DMS79 (cell line): ENCODE results near the gene PLB1.

ENCODE experiments used
- DNase-seq: peaks from one replicate; lab custom pipeline; 2025; lab: John Stamatoyannopoulos, UW

Gene PLB1

DNA sequence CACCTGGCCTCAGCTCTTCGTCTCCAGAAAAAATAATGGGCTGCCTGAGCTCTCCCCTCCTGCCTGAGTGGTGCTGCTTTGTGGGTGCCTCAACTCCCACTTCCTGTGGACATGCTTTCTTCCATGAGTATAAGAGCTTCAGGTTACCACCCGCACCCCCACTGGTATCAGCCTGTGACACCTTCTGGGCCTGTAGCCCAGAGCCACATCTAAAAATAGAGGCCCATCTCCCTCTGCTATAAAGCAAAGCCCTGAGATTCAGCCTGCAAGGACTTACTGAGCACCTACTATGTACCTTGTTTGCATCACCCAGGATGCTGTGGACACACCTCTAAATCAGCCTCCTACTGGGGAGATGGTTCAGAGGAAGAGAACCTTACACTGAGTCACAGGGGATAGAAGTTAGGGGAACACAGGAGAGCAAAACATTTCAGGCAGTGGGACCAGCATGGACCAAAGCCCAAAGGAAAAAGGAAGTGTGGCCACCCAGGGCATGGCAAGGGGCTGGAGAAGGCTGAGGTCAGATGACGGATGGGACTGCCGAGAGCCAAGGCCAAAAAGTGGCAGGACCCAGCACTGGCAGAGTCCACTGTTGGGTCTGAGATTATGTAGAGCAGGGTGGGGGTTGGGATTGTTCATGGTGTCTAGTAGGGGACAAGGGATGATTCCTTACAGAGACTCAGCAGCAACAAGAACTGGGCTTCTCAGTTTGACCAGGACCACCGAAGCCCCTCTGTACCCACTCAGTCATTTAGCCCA lies 132.0 kb downstream of the PLB1 start:
- DNase-seq = no peak

GRCh38 chr2:28628506-28628905 lies 132.6 kb downstream of the PLB1 start:
- no peak for DNase-seq

DNA sequence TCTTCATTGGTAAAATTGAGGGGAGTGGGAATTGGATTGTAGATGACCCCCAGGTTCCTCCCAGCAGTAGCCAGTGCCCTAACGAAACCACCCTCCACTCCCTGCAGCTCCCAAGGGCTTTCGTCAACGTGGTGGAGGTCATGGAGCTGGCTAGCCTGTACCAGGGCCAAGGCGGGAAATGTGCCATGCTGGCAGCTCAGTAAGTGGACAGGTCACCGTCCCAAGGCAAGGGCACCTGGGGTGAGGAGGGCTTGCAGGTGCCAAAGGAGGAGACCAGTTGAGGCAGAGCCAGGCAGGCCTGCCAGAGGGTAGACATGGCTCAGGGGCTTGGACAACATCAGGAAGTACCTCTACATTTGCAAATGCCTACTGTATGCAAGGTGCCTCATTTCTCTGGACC lies 133.1 kb downstream of the PLB1 start:
- no peak for DNase-seq

DNA sequence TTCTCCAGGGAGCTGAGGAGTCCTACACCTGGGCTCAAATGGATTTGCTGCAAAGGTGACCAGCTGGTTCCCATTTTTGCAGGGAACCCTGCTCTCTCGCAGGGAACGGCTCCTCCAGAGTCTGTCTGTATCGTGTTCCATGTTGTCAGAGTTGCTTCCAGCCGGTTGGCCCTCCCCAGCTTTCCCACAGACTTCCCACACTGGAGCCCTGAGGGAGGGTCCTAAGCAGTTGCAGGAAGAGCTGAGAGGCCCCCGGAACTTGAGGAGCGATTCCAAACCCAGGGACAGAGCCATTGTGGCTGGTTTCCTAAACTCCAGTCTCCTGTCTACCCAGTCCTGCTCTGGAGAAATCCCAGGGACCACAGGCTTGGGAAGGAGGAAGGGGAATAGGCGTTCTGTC lies 134.1 kb downstream of the PLB1 start:
- DNase-seq = no peak

GRCh38 chr2:28630341-28630740 lies 134.5 kb downstream of the PLB1 start:
- no peak for DNase-seq

- no peak for DNase-seq
These were observed 135.8 kb downstream of the PLB1 start for GRCh38 chr2:28631514-28632206.

GRCh38 chr2:28632791-28633190 lies 136.9 kb downstream of the PLB1 start:
- DNase-seq = no peak

- DNase-seq = no peak
These were observed 137.3 kb downstream of the PLB1 start for GRCh38 chr2:28633204-28633603.

GRCh38 chr2:28633746-28634145 lies 137.9 kb downstream of the PLB1 start:
- no peak for DNase-seq

DNA sequence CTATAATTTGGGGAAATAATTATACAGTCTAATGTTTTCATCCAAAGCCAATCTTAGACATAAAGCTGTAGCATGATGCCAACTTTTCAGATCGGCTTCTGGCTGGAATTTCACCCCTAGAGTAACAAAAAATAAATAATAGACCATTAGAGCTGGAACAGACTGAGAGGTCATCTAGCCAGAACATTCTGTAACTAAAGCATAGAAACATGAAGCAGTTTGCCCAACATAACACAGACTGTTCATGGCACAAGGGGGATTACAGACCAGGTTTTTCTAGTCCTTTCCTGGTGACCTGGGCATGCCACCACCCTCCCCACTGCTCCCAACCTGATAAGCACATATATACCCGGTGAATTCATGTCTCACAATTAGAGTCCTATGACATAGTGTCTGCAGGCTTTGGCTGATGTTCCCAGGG lies 139.3 kb downstream of the PLB1 start:
- DNase-seq = no peak

GRCh38 chr2:28636491-28636890 lies 140.6 kb downstream of the PLB1 start:
- no peak for DNase-seq

GRCh38 chr2:28637066-28638047 lies 141.5 kb downstream of the PLB1 start:
- no peak for DNase-seq

DNA sequence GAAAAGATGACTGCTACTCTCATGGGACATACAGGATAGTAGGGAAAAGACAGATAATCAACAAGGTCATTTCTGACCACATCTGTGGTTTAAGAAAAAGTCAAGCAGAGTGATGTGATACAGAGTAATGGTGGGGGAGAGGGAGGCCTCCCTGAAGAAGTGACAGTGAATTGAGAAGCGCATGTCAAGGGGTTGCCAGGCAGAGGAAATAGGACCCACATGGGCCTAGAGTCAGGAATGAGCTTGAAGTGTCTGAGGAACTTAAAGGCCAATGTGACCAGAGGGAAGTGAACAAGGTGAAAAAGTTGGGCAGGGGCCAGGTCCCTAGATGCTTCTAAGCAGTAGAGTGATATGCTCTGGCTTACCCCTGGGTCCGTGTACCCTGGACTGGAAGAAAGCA lies 142.2 kb downstream of the PLB1 start:
- no peak for DNase-seq

- no peak for DNase-seq
These were observed 143.3 kb downstream of the PLB1 start for GRCh38 chr2:28639092-28639691.

- DNase-seq = peak; percentile 23
These were observed 144.0 kb downstream of the PLB1 start for GRCh38 chr2:28639836-28640235.

DNA sequence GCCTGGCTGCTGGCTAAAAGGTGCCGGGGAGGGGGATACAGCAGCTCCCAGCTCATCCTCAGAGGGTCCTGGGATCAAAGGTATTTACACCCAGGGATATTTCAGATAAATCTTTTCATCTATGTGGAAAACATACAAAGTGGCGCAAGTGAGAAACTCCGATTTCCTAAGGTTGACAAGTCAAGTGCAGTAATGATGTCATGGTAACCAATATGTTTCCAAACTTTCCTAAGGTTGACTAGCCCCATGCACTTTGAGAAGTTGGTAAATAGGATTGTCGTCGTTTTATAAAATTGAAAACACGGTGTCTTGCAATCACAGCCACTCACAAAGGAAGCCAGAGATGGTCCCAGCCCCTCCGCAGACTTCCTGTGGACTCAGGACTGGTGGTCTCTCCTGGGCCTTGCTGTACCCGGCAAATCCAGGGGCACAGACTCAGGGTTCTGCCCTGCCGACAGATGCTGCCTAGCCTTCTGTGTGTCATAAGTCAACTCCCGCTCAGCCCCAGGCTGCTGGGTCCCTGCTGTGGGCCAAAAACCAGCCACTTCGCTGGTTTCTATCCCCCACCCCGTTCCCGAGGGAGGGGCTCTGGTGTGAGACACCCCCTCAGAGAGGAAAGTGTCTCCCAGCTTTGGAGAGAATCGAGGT lies 144.5 kb downstream of the PLB1 start:
- no peak for DNase-seq

DNA sequence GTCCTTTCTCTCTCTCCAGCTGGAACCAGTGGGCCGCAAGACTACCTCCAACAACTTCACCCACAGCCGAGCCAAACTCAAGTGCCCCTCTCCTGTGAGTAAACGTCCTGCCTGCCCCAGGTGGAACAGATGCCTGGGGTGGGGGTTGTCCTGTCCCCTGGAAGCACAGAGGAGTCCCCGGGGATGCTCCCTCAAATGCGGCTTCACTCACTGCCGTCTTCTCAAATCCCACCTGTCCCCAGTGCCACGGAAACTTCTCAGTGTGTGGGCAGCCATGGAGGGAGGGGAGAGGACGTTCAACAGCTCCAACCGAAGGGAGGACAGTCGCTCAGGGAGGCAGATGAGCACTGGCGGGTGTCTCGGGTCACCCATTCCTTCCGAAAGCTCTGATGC lies 145.0 kb downstream of the PLB1 start:
- DNase-seq = no peak

DNA sequence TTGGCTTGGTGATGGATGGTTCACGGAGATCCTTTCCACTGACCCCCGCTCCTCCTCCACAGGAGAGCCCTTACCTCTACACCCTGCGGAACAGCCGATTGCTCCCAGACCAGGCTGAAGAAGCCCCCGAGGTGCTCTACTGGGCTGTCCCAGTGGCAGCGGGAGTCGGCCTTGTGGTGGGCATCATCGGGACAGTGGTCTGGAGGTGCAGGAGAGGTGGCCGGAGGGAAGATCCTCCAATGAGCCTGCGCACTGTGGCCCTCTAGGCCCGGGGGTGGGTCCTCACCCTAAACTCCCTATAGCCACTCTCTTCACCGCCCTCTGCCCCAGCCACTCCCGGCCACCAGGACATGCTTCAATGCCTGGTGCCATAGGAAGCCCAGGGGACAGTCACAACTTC lies 146.9 kb downstream of the PLB1 start:
- no peak for DNase-seq

DNA sequence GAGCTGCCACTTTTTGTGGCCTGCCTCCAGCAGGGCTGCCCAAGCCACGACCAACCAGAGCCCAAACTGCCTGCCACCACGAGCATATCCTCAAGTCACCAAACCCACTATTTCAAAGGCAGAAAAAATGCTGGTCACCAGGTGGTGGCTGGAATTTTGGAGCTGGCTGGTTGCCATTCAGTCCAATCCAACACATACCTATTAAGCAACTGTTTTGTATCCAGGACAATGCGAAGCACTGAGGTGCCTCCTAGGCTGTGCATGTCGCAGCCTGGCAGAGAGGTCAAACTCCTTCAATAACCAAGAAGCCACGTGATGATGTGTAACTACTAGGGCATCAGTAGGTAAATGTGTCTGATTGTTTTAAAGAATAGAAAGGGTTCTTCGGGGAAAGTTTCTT lies 147.5 kb downstream of the PLB1 start:
- DNase-seq = no peak

DNA sequence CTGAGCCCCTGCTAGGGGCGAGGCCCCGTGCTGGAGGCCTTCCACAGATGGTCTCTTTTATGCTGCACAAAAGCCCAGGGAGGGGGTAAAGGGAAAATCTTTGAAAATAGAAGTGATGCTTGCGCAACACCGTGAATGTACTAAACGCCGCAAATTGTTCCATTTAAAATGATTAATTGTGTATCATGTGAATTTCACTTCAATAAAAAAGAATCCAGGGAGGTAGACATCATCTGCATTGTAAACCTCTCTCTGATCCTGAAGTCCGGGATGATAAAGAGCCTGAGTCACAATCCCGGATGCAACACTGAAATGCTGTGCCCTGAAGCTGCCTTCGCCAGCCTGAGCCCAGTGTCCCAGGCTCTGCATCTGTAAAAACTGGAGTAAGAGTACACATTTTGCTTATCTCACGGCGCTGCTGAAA lies 148.1 kb downstream of the PLB1 start:
- DNase-seq = no peak

- no peak for DNase-seq
These were observed 148.9 kb downstream of the PLB1 start for GRCh38 chr2:28644760-28645159.

DNA sequence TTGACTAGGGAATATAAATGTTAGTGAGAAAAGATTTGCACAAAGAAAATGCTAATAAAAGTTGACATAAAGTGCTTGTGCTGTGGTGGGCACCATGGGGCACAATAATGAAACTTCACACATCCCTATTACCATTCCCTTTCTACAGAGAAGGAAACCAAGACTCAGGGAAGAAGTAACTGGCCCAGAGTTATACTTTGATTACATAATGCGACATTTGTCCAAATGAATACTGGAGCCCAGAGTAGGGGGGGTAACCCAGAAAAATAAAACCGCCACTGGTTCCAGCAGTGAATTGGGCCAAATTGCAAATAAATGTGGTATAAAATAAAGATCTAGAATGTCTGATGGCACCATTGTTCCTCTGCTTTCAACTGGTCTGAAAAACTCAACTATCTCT lies 149.7 kb downstream of the PLB1 start:
- no peak for DNase-seq
